CD4-positive, alpha-beta T cell (primary cell): ENCODE data around the gene DZIP1. TPM values are rescaled to one million over a fixed set of nuclear protein-coding genes. Genes with fewer than 3 reads are reported as not detected.

Source experiments
- ATAC-seq: fragments of 200-7000 bp; cut with Tn5 transposase; one replicate; pipeline ENCODE4 v1.10.0; 2022; ENCODE audit warnings: mild to moderate bottlenecking; ENCODE audit not compliant: poor library complexity
- CTCF ChIA-PET: fragments of 350-600 bp; sonication (Branson Sonifier 250); formaldehyde crosslinking; loops from one replicate; lab custom pipeline; 2021; ENCODE audit warnings: antibody characterized with exemption, inconsistent platforms; lab: Charles Lee
- POLR2A ChIA-PET: fragments of 350-600 bp; sonication (Branson Sonifier 250); formaldehyde crosslinking; loops from one replicate; lab custom pipeline; 2021; ENCODE audit warnings: antibody characterized with exemption, inconsistent platforms; lab: Charles Lee
- DNase-seq, 14 experiments: peaks; one replicate each; pipeline ENCODE4 v3.0.0-alpha.2; 2013 to 2020; ENCODE audit warnings: mixed read lengths in 2 of 14
- H3K27ac ChIP-seq, 2 donors: one replicate each; pipeline versions ENCODE4 v1.5.1 to v1.7.0; 2013; ENCODE audit warnings: low read length in 2 of 2, low read depth in 1 of 2, mild to moderate bottlenecking in 1 of 2
- H3K27me3 ChIP-seq, 2 experiments: 1 replicate in 1 of 2; 2 replicates in 1 of 2; pipeline versions ENCODE4 v1.6.1 to v1.7.0; 2013; ENCODE audit warnings: low read length in 2 of 2, control low read depth in 1 of 2, mild to moderate bottlenecking in 1 of 2, moderate library complexity in 1 of 2; ENCODE audit not compliant: insufficient read depth in 2 of 2, control insufficient read depth in 1 of 2
- H3K36me3 ChIP-seq: one replicate; pipeline ENCODE4 v1.6.1; 2013; ENCODE audit warnings: low read length, control low read depth; ENCODE audit not compliant: insufficient read depth
- H3K4me1 ChIP-seq: one replicate; pipeline ENCODE4 v1.6.1; 2013; ENCODE audit warnings: low read length, control low read depth; ENCODE audit not compliant: insufficient read depth
- H3K4me3 ChIP-seq: one replicate; pipeline ENCODE4 v1.5.1; 2013; ENCODE audit warnings: mild to moderate bottlenecking, low read length, moderate library complexity
- H3K9me3 ChIP-seq, 2 experiments: 1 replicate in 1 of 2; 2 replicates in 1 of 2; pipeline versions ENCODE4 v1.6.1 to v1.7.0; 2013; ENCODE audit warnings: low read length in 2 of 2, mild to moderate bottlenecking in 2 of 2, control low read depth in 1 of 2, moderate library complexity in 1 of 2; ENCODE audit not compliant: control insufficient read depth in 1 of 2, insufficient read depth in 1 of 2
- H3K27ac Mint-ChIP-seq: one replicate; pipeline ENCODE4 v1.8.0; 2020; ENCODE audit warnings: mixed read lengths
- H3K27me3 Mint-ChIP-seq: one replicate; pipeline ENCODE4 v1.8.0; 2021; ENCODE audit warnings: mixed read lengths
- H3K36me3 Mint-ChIP-seq: one replicate; pipeline ENCODE4 v1.8.0; 2021; ENCODE audit warnings: low read depth, mixed read lengths
- H3K4me1 Mint-ChIP-seq: one replicate; pipeline ENCODE4 v1.8.0; 2021; ENCODE audit warnings: low read depth, mixed read lengths
- H3K4me3 Mint-ChIP-seq: one replicate; pipeline ENCODE4 v1.8.0; 2020; ENCODE audit warnings: mild to moderate bottlenecking, mixed read lengths
- H3K9me3 Mint-ChIP-seq: one replicate; pipeline ENCODE4 v1.8.0; 2020; ENCODE audit warnings: mixed read lengths
- intact Hi-C, 2 experiments: fragments of 100-400 bp; cut with DNase I in 1 of 2; cut with micrococcal nuclease in 1 of 2; formaldehyde crosslinking; loops; one replicate each; pipeline versions ENCODE4 v1.15.1 to v1.9.0; 2023 to 2025; cut with DNase I, micrococcal nuclease
- total RNA-seq, 174 experiments: library from RNA in 2 of 174; stranded (reverse) in 2 of 174; gene quantifications; one replicate each; pipeline ENCODE4 v1.2.3 and lab custom pipeline; 2021 to 2026
- TF ChIP-seq, protein P1 (sequence below): fragments of 200-600 bp; IDR thresholded peaks from one replicate; pipeline ENCODE4 v1.8.0; 2022; ENCODE audit warnings: antibody characterized with exemption, mild to moderate bottlenecking

DZIP1 gene
- total RNA-seq, 2 experiments from 2014 or later = not detected

GRCh38 chr13:95636853-95637252, 7.7 kb downstream of the DZIP1 start:
- DNase-seq (no peak), ATAC-seq (no peak)
- Mint-ChIP-seq H3K9me3 (no peaks in the 10 kb centered on the region), H3K4me3 (no peak overlapping the region), H3K36me3 (no peaks in the 10 kb centered on the region), H3K4me1 (peaks cover 10% of the 10 kb centered on the region), H3K27ac (no peak overlapping the region), H3K27me3 (peaks cover 41% of the 10 kb centered on the region)
- Histone ChIP-seq H3K9me3 (peaks cover 0 to 5% of the 10 kb centered on the region in 2 experiments), H3K4me1 (no peaks in the 10 kb centered on the region), H3K27me3 (peaks cover 8 to 10% of the 10 kb centered on the region in 2 experiments), H3K27ac (no peak overlapping the region), H3K36me3 (no peaks in the 10 kb centered on the region), H3K4me3 (no peak overlapping the region)
- CTCF ChIA-PET = no interaction called here
- TF ChIP-seq, protein P1, sequence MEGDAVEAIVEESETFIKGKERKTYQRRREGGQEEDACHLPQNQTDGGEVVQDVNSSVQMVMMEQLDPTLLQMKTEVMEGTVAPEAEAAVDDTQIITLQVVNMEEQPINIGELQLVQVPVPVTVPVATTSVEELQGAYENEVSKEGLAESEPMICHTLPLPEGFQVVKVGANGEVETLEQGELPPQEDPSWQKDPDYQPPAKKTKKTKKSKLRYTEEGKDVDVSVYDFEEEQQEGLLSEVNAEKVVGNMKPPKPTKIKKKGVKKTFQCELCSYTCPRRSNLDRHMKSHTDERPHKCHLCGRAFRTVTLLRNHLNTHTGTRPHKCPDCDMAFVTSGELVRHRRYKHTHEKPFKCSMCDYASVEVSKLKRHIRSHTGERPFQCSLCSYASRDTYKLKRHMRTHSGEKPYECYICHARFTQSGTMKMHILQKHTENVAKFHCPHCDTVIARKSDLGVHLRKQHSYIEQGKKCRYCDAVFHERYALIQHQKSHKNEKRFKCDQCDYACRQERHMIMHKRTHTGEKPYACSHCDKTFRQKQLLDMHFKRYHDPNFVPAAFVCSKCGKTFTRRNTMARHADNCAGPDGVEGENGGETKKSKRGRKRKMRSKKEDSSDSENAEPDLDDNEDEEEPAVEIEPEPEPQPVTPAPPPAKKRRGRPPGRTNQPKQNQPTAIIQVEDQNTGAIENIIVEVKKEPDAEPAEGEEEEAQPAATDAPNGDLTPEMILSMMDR = no peak
- POLR2A ChIA-PET = no interaction called here
- intact Hi-C loops = no loop called here

DNA sequence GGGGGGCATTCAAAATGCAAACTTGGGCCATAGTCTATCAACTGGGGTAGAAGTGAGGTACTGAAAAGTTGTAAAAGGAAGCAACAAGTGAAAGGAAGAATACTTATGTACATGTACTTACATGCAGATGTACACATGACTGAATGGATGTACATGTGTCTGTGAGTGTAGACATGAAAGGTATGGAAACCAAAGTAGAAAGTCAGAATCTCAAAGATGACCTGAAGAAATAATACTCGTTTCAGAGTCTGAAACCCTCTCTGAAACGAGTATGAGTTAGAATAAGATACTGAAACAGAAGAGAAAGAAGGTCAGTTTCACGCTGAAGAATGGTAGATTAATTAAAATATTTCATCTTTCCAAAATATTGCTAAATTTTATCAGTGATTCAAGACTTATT, 13.9 kb downstream of the DZIP1 start:
- H3K27ac Mint-ChIP-seq = no peak overlapping the region
- no peak overlapping the region for H3K4me3 Mint-ChIP-seq
- no peaks in the 10 kb centered on the region for H3K4me1 ChIP-seq
- no peaks in the 10 kb centered on the region for H3K9me3 ChIP-seq
- DNase-seq (no peak), ATAC-seq (no peak)
- H3K27me3 ChIP-seq = no peaks in the 10 kb centered on the region
- H3K4me3 ChIP-seq = no peak overlapping the region
- H3K27ac ChIP-seq = no peak overlapping the region
- ChIA-PET POLR2A (no interaction called here), CTCF (no interaction called here)
- H3K36me3 ChIP-seq = no peaks in the 10 kb centered on the region
- peaks cover 28% of the 10 kb centered on the region for H3K27me3 Mint-ChIP-seq
- no peaks in the 10 kb centered on the region for H3K9me3 Mint-ChIP-seq
- no peaks in the 10 kb centered on the region for H3K4me1 Mint-ChIP-seq
- no peaks in the 10 kb centered on the region for H3K36me3 Mint-ChIP-seq
- TF ChIP-seq, protein P1 = no peak
- intact Hi-C loops = no loop called here

GRCh38 chr13:95629071-95629470, 15.4 kb downstream of the DZIP1 start:
- ATAC-seq (no peak), DNase-seq (no peak)
- Histone ChIP-seq H3K27ac (no peak overlapping the region), H3K9me3 (no peaks in the 10 kb centered on the region), H3K4me1 (no peaks in the 10 kb centered on the region), H3K36me3 (no peaks in the 10 kb centered on the region), H3K27me3 (no peaks in the 10 kb centered on the region), H3K4me3 (no peak overlapping the region)
- intact Hi-C loops = loop anchor here in 1 of 2 experiments (10.0 kb wide), 1 partner anchor 1396 kb away; no protein-coding TSS in a partner anchor
- CTCF ChIA-PET = no interaction called here
- peaks cover 29% of the 10 kb centered on the region for H3K27me3 Mint-ChIP-seq
- H3K36me3 Mint-ChIP-seq = no peaks in the 10 kb centered on the region
- no peaks in the 10 kb centered on the region for H3K9me3 Mint-ChIP-seq
- H3K4me1 Mint-ChIP-seq = no peaks in the 10 kb centered on the region
- H3K27ac Mint-ChIP-seq = no peak overlapping the region
- POLR2A ChIA-PET = no interaction called here
- no peak overlapping the region for H3K4me3 Mint-ChIP-seq
- TF ChIP-seq, protein P1 = no peak
